Skeletal muscle satellite cell (primary cell): Measurements from ENCODE around the gene METTL6.
"Not testable (repeated sequence)": the region's sequence is repeated elsewhere in the genome, so short reads cannot be mapped to it uniquely, and the experiment has no call there.

ENCODE experiments used
- H3K27me3 ChIP-seq: 2 replicates; pipeline ENCODE4 v1.7.0; 2013; ENCODE audit warnings: low read length; ENCODE audit not compliant: control insufficient read depth, insufficient read depth
- H3K36me3 ChIP-seq: 2 replicates; pipeline ENCODE4 v1.7.0; 2013; ENCODE audit warnings: mild to moderate bottlenecking, control low read depth, low read length; ENCODE audit not compliant: insufficient read depth
- H3K4me1 ChIP-seq: 2 replicates; pipeline ENCODE4 v1.7.0; 2013; ENCODE audit warnings: low read length; ENCODE audit not compliant: control insufficient read depth, insufficient read depth
- H3K4me2 ChIP-seq: 2 replicates; pipeline ENCODE4 v1.7.0; 2013; ENCODE audit warnings: mild to moderate bottlenecking, low read length
- H3K4me3 ChIP-seq: 2 replicates; pipeline ENCODE4 v1.7.0; 2013; ENCODE audit warnings: low read length
- H3K9ac ChIP-seq: 2 replicates; pipeline ENCODE4 v1.7.0; 2013; ENCODE audit warnings: mild to moderate bottlenecking, low read depth, low read length, moderate library complexity
- H3K9me3 ChIP-seq: replicated peaks from 2 replicates; pipeline ENCODE4 v1.7.0; 2013; ENCODE audit warnings: mild to moderate bottlenecking, control low read depth, low read length

METTL6 gene

DNA sequence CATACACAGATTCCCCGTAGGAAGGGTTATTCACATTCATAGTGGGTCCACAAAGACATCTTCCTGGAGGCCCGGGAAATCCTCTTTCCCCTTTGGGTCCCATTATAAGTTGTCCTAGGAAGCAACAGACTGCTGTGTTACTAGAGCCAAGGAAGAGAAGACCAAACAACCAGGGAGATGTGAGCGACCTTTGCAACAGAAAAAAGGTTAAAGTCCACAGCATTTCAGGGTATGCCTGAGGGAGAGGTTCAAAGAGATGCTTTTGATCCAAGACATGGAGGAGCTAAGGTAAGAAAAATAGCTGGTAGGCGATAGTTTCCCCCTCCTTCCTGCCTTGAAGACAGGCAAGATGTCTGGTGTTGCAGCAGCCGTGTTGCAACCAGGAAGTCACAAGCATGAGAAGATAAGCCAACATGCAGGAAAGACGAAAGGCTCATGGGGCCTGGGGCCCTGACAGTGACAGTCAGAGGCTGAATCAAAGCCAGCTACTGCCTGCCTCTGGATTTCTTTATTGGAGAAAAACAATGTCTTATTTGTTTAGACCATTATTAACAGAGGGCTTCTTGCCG, 31.0 kb upstream of the METTL6 start:
- Histone ChIP-seq H3K27me3 (no peaks in the 10 kb centered on the region), H3K9ac (no peak overlapping the region), H3K4me1 (no peaks in the 10 kb centered on the region), H3K4me2 (no peak overlapping the region), H3K36me3 (no peaks in the 10 kb centered on the region), H3K4me3 (no peak overlapping the region), H3K9me3 (no peaks in the 10 kb centered on the region)

- H3K9ac ChIP-seq, H3K4me2 ChIP-seq, H3K4me3 ChIP-seq, H3K36me3 ChIP-seq, H3K27me3 ChIP-seq, H3K4me1 ChIP-seq, H3K9me3 ChIP-seq: not testable (repeated sequence)
Observed at GRCh38 chr3:15456915-15457314, 29.6 kb upstream of the METTL6 start.

GRCh38 chr3:15456321-15456720, 29.0 kb upstream of the METTL6 start:
- no peak overlapping the region for H3K4me3 ChIP-seq
- H3K9ac ChIP-seq: no peak overlapping the region
- H3K27me3 ChIP-seq: no peaks in the 10 kb centered on the region
- H3K4me1 ChIP-seq: no peaks in the 10 kb centered on the region
- no peaks in the 10 kb centered on the region for H3K9me3 ChIP-seq
- no peak overlapping the region for H3K4me2 ChIP-seq
- no peaks in the 10 kb centered on the region for H3K36me3 ChIP-seq

DNA sequence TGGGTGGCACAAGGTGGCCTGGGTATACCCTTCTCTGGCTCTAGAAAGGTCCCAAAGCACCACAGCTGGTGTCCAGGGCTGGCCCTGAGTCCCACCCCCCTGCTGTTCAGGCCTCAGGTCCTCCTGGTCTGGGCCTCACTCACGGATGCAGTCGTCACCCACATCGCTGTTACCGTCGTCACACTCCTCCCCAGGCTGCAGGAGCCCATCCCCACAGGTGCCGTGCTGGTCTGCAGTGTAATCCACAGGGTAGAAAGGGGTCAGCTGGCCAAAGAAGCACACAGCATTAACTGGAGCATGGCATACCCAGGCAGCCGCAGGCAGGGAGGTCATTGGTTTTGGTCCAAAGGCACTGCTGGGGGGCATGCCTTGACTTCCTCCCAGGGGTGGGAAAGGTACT, 28.4 kb upstream of the METTL6 start:
- H3K4me1 ChIP-seq: no peaks in the 10 kb centered on the region
- H3K27me3 ChIP-seq: no peaks in the 10 kb centered on the region
- no peak overlapping the region for H3K4me3 ChIP-seq
- no peak overlapping the region for H3K4me2 ChIP-seq
- H3K9ac ChIP-seq: no peak overlapping the region
- no peaks in the 10 kb centered on the region for H3K36me3 ChIP-seq
- H3K9me3 ChIP-seq: no peaks in the 10 kb centered on the region

DNA sequence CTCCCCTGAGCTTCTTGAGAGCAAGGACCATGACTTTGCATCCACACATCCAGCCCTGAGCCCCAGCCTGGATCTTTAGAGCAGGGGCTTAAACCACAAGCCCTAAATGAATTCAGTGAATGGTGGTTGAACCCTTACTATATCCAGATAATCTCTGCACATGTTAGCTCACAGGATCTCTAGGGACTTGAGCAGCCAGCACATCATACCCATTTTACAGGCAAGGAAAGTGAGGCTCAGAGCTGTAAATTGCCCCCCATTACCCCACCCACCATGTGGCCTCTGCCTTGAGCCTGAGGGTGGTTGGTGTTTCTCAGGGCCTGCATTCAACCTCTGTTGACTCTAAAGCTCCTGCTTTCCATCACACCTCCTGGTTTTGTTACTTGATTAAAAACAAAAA, 27.6 kb upstream of the METTL6 start:
- H3K4me1 ChIP-seq: no peaks in the 10 kb centered on the region
- no peaks in the 10 kb centered on the region for H3K27me3 ChIP-seq
- H3K4me2 ChIP-seq: no peak overlapping the region
- H3K4me3 ChIP-seq: no peak overlapping the region
- H3K9ac ChIP-seq: no peak overlapping the region
- no peaks in the 10 kb centered on the region for H3K36me3 ChIP-seq
- H3K9me3 ChIP-seq: no peaks in the 10 kb centered on the region

DNA sequence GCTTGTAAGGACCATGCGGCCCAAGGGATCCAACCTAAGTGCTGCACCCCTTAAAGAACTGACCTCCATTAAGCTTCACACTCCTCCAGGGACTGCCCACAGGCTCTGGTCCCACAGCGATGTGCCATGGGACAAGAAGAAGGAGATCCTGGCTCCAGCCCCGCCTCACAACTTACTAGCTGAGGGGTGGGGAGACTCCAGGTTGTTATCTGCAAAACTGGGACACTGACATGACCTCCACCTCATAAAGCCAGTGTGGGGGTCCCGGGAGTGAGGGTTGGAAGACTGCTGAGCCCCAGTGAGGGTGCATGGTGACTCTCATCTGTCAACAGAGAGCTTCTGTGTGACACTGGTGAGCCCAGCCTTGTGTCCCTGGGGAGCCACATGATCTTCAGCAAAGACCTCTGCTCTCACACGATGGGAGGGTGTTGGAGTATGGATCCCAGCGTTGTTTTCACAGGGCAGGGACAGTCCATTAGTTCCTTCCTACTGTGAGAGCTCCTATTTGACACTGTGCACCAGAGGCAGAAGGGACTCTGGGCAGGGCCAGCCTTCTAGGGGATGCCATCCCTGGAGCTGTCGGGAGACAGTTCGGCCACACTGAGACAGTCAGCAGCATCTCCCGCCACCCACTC, 26.8 kb upstream of the METTL6 start:
- H3K4me1 ChIP-seq: no peaks in the 10 kb centered on the region
- no peak overlapping the region for H3K4me3 ChIP-seq
- H3K27me3 ChIP-seq: no peaks in the 10 kb centered on the region
- no peaks in the 10 kb centered on the region for H3K9me3 ChIP-seq
- no peak overlapping the region for H3K9ac ChIP-seq
- H3K4me2 ChIP-seq: no peak overlapping the region
- no peaks in the 10 kb centered on the region for H3K36me3 ChIP-seq

DNA sequence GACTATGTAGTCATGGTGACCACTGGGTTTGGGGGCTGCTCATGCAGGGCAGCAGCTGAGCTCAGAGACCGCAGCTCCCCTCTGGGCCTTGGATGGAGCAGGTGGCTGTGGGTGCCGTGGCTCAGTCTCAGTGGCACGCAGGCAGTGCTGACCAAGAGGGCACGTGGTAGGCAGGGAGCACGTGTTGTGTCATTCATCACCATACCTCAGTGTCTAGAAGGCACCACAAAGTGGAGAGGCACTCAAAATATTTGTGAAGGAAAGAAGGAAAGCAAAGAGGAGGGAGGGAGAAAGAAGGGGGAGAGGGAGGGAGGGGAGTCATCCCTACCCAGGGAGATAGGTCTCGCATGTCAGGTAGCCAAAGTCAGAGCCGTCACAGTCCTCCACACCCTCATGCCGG, 26.2 kb upstream of the METTL6 start:
- H3K4me1 ChIP-seq: no peaks in the 10 kb centered on the region
- no peak overlapping the region for H3K4me2 ChIP-seq
- H3K9ac ChIP-seq: no peak overlapping the region
- no peaks in the 10 kb centered on the region for H3K9me3 ChIP-seq
- H3K36me3 ChIP-seq: no peaks in the 10 kb centered on the region
- no peak overlapping the region for H3K4me3 ChIP-seq
- H3K27me3 ChIP-seq: no peaks in the 10 kb centered on the region

DNA sequence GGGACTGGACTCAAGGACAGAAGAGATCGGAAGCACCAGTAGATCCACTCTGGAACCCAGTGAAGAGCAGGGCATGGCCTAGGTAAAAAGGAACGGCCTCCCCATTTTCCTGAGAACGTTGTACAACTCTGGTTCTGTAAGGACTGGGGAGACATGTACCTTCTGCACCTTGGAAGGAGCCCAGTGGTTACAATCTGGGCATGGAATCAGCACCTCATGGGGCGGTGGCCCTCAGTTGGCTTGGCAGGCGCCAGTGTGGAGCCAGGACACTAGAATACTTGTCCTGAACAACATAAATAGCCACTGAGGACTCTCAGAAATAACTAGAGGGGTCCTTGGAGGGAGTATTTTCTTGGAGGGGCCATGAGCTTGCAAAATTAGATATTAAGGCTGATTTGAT, 25.6 kb upstream of the METTL6 start:
- Histone ChIP-seq H3K9ac (no peak overlapping the region), H3K27me3 (no peaks in the 10 kb centered on the region), H3K4me3 (no peak overlapping the region), H3K4me2 (no peak overlapping the region), H3K36me3 (no peaks in the 10 kb centered on the region), H3K9me3 (no peaks in the 10 kb centered on the region), H3K4me1 (no peaks in the 10 kb centered on the region)

DNA sequence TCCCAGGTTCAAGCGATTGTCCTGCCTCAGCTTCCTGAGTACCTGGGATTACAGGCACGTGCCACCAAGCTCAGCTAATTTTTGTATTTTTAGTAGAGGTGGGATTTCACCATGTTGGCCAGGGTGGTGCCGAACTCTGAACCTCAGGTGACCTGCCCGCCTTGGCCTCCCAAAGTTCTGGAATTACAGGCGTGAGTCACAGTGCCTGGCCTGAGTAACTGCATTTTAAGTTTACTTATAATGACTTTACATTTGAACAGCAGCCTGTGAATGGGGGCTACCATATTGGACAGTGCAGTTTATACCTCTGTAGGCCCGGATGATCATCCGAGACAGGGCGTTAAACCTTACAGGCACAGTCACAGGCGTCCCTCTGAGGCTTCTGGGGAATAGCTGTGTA, 24.8 kb upstream of the METTL6 start:
- H3K4me3 ChIP-seq: no peak overlapping the region
- no peaks in the 10 kb centered on the region for H3K4me1 ChIP-seq
- no peaks in the 10 kb centered on the region for H3K9me3 ChIP-seq
- no peak overlapping the region for H3K9ac ChIP-seq
- H3K36me3 ChIP-seq: no peaks in the 10 kb centered on the region
- no peak overlapping the region for H3K4me2 ChIP-seq
- no peaks in the 10 kb centered on the region for H3K27me3 ChIP-seq

- no peaks in the 10 kb centered on the region for H3K27me3 ChIP-seq
- H3K36me3 ChIP-seq: no peaks in the 10 kb centered on the region
- no peak overlapping the region for H3K9ac ChIP-seq
- H3K4me2 ChIP-seq: no peak overlapping the region
- H3K9me3 ChIP-seq: no peaks in the 10 kb centered on the region
- H3K4me3 ChIP-seq: no peak overlapping the region
- H3K4me1 ChIP-seq: no peaks in the 10 kb centered on the region
Observed at GRCh38 chr3:15451216-15452113, 24.1 kb upstream of the METTL6 start.

- Histone ChIP-seq H3K4me2 (no peak overlapping the region), H3K4me3 (no peak overlapping the region), H3K9ac (no peak overlapping the region), H3K9me3 (no peaks in the 10 kb centered on the region), H3K4me1 (no peaks in the 10 kb centered on the region), H3K27me3 (no peaks in the 10 kb centered on the region), H3K36me3 (no peaks in the 10 kb centered on the region)
Observed at GRCh38 chr3:15450438-15451215, 23.3 kb upstream of the METTL6 start.
